GM12878 (cell line): ENCODE data around the gene ADGRG2. TPM values are rescaled to one million over a fixed set of nuclear protein-coding genes. Genes with fewer than 3 reads are reported as not detected.

Source experiments
- ATAC-seq: fragments of 200-7000 bp; cut with Tn5 transposase; 3 replicates; pipeline ENCODE4 v1.9.1; 2020; ENCODE audit warnings: mild to moderate bottlenecking, moderate library complexity
- BruUV-seq: library from RNA; stranded (reverse); fragments of 400-500 nt; replicated peaks from 2 replicates; lab custom pipeline; 2021; lab: Mats Ljungman, UMichigan
- CTCF ChIA-PET: fragments of 300-600 bp; sonication (Branson Sonifier 250); formaldehyde crosslinking; extraction: SDS; loops from one replicate; lab custom pipeline; 2021; ENCODE audit warnings: inconsistent platforms; lab: Yijun Ruan, JAX
- POLR2A ChIA-PET: fragments of 350-600 bp; formaldehyde crosslinking; extraction: SDS; loops from one replicate; lab custom pipeline; 2021; ENCODE audit warnings: inconsistent platforms; lab: Charles Lee
- RAD21 ChIA-PET: fragments of 300-600 bp; sonication (Branson Sonifier 250); formaldehyde crosslinking; loops from one replicate; lab custom pipeline; 2023; ENCODE audit warnings: antibody characterized with exemption; ENCODE audit not compliant: unreplicated experiment; lab: Charles Lee
- SMC1A ChIA-PET: fragments of 300-600 bp; sonication (Branson Sonifier 250); formaldehyde crosslinking; loops from one replicate; lab custom pipeline; 2023; ENCODE audit not compliant: unreplicated experiment, uncharacterized antibody; lab: Charles Lee
- DNase-seq: peaks from one replicate; pipeline ENCODE4 v3.0.0-alpha.2; 2011; ENCODE audit warnings: low read depth, low spot score
- FAIRE-seq: peaks from 3 replicates; lab custom pipeline; 2011; peaks lifted over from hg19 to GRCh38; lab: Jason Lieb, UNC
- H2AFZ ChIP-seq: 2 replicates; pipeline ENCODE4 v1.6.0; 2011; ENCODE audit warnings: low read depth, low read length, control low read depth; ENCODE audit not compliant: control insufficient read depth
- H3K27ac ChIP-seq: 2 replicates; pipeline ENCODE4 v1.5.1; 2011; ENCODE audit warnings: control low read depth; ENCODE audit not compliant: control insufficient read depth, insufficient read depth
- H3K27me3 ChIP-seq, 2 experiments: replicated peaks in 1 of 2; 2 replicates each; pipeline versions ENCODE4 v1.6.0 to v1.6.1; 2011; ENCODE audit warnings: low read length in 1 of 2; ENCODE audit not compliant: control insufficient read depth in 2 of 2, insufficient read depth in 2 of 2
- H3K36me3 ChIP-seq, 2 experiments: 2 replicates each; pipeline ENCODE4 v1.5.1; 2011; ENCODE audit warnings: low read length in 1 of 2; ENCODE audit not compliant: control insufficient read depth in 2 of 2, insufficient read depth in 2 of 2
- H3K4me1 ChIP-seq: 2 replicates; pipeline ENCODE4 v1.6.1; 2011; ENCODE audit warnings: mild to moderate bottlenecking, low read length, moderate library complexity, mixed read lengths; ENCODE audit not compliant: control insufficient read depth, insufficient read depth
- H3K4me2 ChIP-seq: 2 replicates; pipeline ENCODE4 v1.6.0; 2011; ENCODE audit warnings: control low read depth; ENCODE audit not compliant: control insufficient read depth, insufficient read depth
- H3K4me3 ChIP-seq: fragments of 200-600 bp; sonication (generic); 2 replicates; pipeline ENCODE4 v1.5.1; 2016
- H3K79me2 ChIP-seq: 2 replicates; pipeline ENCODE4 v1.6.0; 2011; ENCODE audit warnings: low read length; ENCODE audit not compliant: control insufficient read depth, insufficient read depth
- H3K9ac ChIP-seq: 2 replicates; pipeline ENCODE4 v1.8.0; 2011; ENCODE audit warnings: low read length, control low read depth, mixed read lengths; ENCODE audit not compliant: control insufficient read depth, insufficient read depth
- H3K9me3 ChIP-seq: replicated peaks from 3 replicates; pipeline ENCODE4 v1.5.1; 2011; ENCODE audit warnings: mild to moderate bottlenecking, low read length; ENCODE audit not compliant: control insufficient read depth, insufficient read depth
- H4K20me1 ChIP-seq: 2 replicates; pipeline ENCODE4 v1.6.0; 2011; ENCODE audit not compliant: control insufficient read depth, insufficient read depth
- ASH2L ChIP-seq: fragments of 300-600, 200-600 bp; sonication (generic); IDR thresholded peaks from 2 replicates; pipeline ENCODE4 v1.6.1; 2017; ENCODE audit warnings: low read depth, mild to moderate bottlenecking, borderline replicate concordance
- BCL3 ChIP-seq: IDR thresholded peaks from 2 replicates; pipeline ENCODE4 v1.6.1; 2011; ENCODE audit warnings: borderline replicate concordance, low read depth, mild to moderate bottlenecking, moderate library complexity, low read length; ENCODE audit not compliant: insufficient read depth, poor library complexity, severe bottlenecking
- BHLHE40 ChIP-seq, 2 experiments: fragments of 450-650 bp in 1 of 2; IDR thresholded peaks; 2 replicates each; pipeline ENCODE4 v1.6.1; 2011 to 2017; ENCODE audit warnings: low read depth in 2 of 2, borderline replicate concordance in 1 of 2, improper control_type of control experiment in 1 of 2, low read length in 1 of 2, mild to moderate bottlenecking in 1 of 2
- IRF4 ChIP-seq: IDR thresholded peaks from 2 replicates; pipeline ENCODE4 v1.6.1; 2011; ENCODE audit warnings: low read depth, low read length
- NKRF ChIP-seq: fragments of 450-650 bp; conservative IDR thresholded peaks from 2 replicates; pipeline ENCODE4 v1.6.1; 2017; ENCODE audit warnings: mild to moderate bottlenecking, moderate library complexity
- PBX3 ChIP-seq: IDR thresholded peaks from 2 replicates; pipeline ENCODE4 v1.6.1; 2011; ENCODE audit warnings: mild to moderate bottlenecking, low read depth, low read length, moderate library complexity; ENCODE audit not compliant: insufficient replicate concordance
- RAD21 ChIP-seq: IDR thresholded peaks from 2 replicates; pipeline ENCODE4 v1.6.1; 2011; ENCODE audit warnings: mild to moderate bottlenecking, low read depth, low read length, moderate library complexity; ENCODE audit not compliant: insufficient read depth
- RFX5 ChIP-seq: IDR thresholded peaks from 2 replicates; pipeline ENCODE4 v1.6.1; 2011; ENCODE audit warnings: low read depth, low read length, improper control_type of control experiment
- SMAD5 ChIP-seq: IDR thresholded peaks from 2 replicates; pipeline ENCODE4 v1.6.1; 2016; ENCODE audit warnings: antibody characterized with exemption, low read depth
- SP1 ChIP-seq: IDR thresholded peaks from one replicate; pipeline ENCODE4 v1.6.1; 2011; ENCODE audit warnings: low read depth, low read length
- SREBF2 ChIP-seq: IDR thresholded peaks from 2 replicates; pipeline ENCODE4 v1.6.1; 2012; ENCODE audit warnings: mild to moderate bottlenecking, low read length
- STAT3 ChIP-seq: IDR thresholded peaks from 2 replicates; pipeline ENCODE4 v1.6.1; 2011; ENCODE audit warnings: low read depth, low read length, improper control_type of control experiment
- TARDBP ChIP-seq: IDR thresholded peaks from 2 replicates; pipeline ENCODE4 v1.6.1; 2016; ENCODE audit warnings: borderline replicate concordance
- ZNF622 ChIP-seq: fragments of 450-650 bp; IDR thresholded peaks from 2 replicates; pipeline ENCODE4 v1.6.1; 2017; ENCODE audit warnings: mild to moderate bottlenecking, inconsistent platforms
- WGBS: methylation state at CpG from one replicate; pipeline ENCODE4 v1.1.6; 2016; ENCODE audit warnings: low lambda C conversion rate; ENCODE audit not compliant: insufficient replicate concordance, insufficient coverage; ENCODE audit errors: missing lambda C conversion rate; 5-methylcytosine and 5-hydroxymethylcytosine counted together
- in situ Hi-C: fragments of 300-500 bp; cut with MboI; formaldehyde crosslinking; loops from 9 replicates; pipeline ENCODE4 v1.14.3; 2018; ENCODE audit warnings: mixed read lengths
- intact Hi-C: fragments of 100-400 bp; cut with micrococcal nuclease; formaldehyde crosslinking; loops from one replicate; pipeline ENCODE4 v1.14.2; 2022; ENCODE audit not compliant: unreplicated experiment
- polyA plus RNA-seq, 11 experiments: library from polyadenylated mRNA; depleted of rRNA in 4 of 11; unstranded in 6 of 11; stranded (reverse) in 5 of 11; fragments of >200 nt; fragmentation: Nextera tagmentation in 4 of 11; fragmentation: Illumina TruSeq in 1 of 11; extraction: Ambion mirVana in 4 of 11; extraction: Trizol in 1 of 11; gene quantifications; 1 replicate in 1 of 11; 2 replicates in 10 of 11; pipeline versions ENCODE4 v1.2.1 to v1.2.3, GENCODE V29; 2011 to 2016; ENCODE audit warnings: inconsistent platforms in 2 of 11, missing spikeins in 2 of 11, low read depth in 1 of 11
- total RNA-seq, 4 experiments: library from RNA; depleted of rRNA in 3 of 4; stranded (reverse); fragments of >200 nt in 3 of 4; fragmentation: Illumina TruSeq in 1 of 4; extraction: Trizol in 1 of 4; gene quantifications; 2 replicates each; pipeline versions ENCODE4 v1.2.1 to v1.2.3, GENCODE V29; 2013 to 2021

The ADGRG2 gene
- total and polyA plus RNA-seq, 10 of the 15 experiments (the other 5 are each of a cell fraction or from before 2014, with no cell fraction given): 0.02 to 0.29 (median 0.05) TPM; not detected in 5

- WGBS: 0% methylated on average over 4 of the region's 4 CpGs
- ChIA-PET SMC1A (no interaction called here), POLR2A (no interaction called here), RAD21 (no interaction called here), CTCF (interaction anchor here (0.7 kb wide), 1 partner anchor 894 kb away, joined by 3 read pairs; no protein-coding TSS in a partner anchor)
- H2AFZ ChIP-seq: no peak overlapping the region
- no TSS peak for BruUV-seq
- DNase-seq (no peak), FAIRE-seq (no peak), ATAC-seq (peak; percentile 60; the same call in 2 of the 3 replicates)
- H4K20me1 ChIP-seq: no peaks in the 10 kb centered on the region
- no peak overlapping the region for H3K27ac ChIP-seq
- intact Hi-C loops (no loop called here), in situ Hi-C loops (no loop called here)
- H3K4me2 ChIP-seq: no peak overlapping the region
- no peak overlapping the region for H3K9ac ChIP-seq
- TF ChIP-seq NKRF (no peak), RFX5 (no peak), BHLHE40 (IDR thresholded peaks at IDR 0.05; ENCODE audit: borderline replicate concordance in 1 of 2, low read depth in 2 of 2, low read length in 1 of 2) (no peak), RAD21 (no peak), PBX3 (no peak), ASH2L (no peak), BCL3 (no peak), ZNF622 (no peak), SP1 (no peak), STAT3 (no peak), SMAD5 (no peak), TARDBP (no peak), SREBF2 (no peak), IRF4 (no peak)
- H3K9me3 ChIP-seq: no peaks in the 10 kb centered on the region
- H3K4me1 ChIP-seq: no peaks in the 10 kb centered on the region
- no peak overlapping the region for H3K4me3 ChIP-seq
- H3K79me2 ChIP-seq: no peaks in the 10 kb centered on the region
- H3K27me3 ChIP-seq: no peaks in the 10 kb centered on the region
- H3K36me3 ChIP-seq: no peaks in the 10 kb centered on the region
Observed at GRCh38 chrX:19156186-19156585, 33.9 kb upstream of the ADGRG2 start.
